ENCODE measurements around the gene ARSG.

DNA sequence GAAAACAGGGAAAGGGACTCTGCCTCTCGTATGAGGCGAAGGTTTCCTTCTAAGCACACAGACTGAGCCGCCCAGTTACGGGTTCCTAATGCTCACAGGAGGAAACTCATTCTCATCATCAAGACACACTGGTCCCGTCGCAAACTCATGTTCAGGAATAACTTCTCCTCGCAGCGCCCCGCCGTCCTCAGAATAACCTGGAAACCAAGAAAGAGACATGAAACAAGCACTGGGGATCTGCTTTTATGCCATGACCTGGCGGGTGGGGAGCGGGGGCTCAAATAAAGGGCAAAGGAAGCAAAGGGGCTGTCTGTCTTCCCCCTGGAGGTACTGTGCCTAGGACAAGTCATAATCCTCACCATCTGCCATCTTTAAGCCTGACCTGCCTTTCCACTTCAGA, 134.7 kb downstream of the ARSG start:
- TF ChIP-seq, protein P1, sequence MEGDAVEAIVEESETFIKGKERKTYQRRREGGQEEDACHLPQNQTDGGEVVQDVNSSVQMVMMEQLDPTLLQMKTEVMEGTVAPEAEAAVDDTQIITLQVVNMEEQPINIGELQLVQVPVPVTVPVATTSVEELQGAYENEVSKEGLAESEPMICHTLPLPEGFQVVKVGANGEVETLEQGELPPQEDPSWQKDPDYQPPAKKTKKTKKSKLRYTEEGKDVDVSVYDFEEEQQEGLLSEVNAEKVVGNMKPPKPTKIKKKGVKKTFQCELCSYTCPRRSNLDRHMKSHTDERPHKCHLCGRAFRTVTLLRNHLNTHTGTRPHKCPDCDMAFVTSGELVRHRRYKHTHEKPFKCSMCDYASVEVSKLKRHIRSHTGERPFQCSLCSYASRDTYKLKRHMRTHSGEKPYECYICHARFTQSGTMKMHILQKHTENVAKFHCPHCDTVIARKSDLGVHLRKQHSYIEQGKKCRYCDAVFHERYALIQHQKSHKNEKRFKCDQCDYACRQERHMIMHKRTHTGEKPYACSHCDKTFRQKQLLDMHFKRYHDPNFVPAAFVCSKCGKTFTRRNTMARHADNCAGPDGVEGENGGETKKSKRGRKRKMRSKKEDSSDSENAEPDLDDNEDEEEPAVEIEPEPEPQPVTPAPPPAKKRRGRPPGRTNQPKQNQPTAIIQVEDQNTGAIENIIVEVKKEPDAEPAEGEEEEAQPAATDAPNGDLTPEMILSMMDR (IDR thresholded peaks at IDR 0.05) = no peak
- no peak for TF ChIP-seq POLR2A (IDR thresholded peaks at IDR 0.05)
